Measurements from ENCODE around the gene MYPN.

- TF ChIP-seq CTCF (IDR thresholded peaks at IDR 0.05) (no peak), EZH2 (IDR thresholded peaks at IDR 0.05; ENCODE audit: borderline replicate concordance, insufficient read depth, low read depth, low read length, poor library complexity, severe bottlenecking) (no peak)
These were observed 25.3 kb upstream of the MYPN start for GRCh38 chr10:68083953-68084352.

Measured in B cell (primary cell).